ENCODE measurements around the gene CPM. TPM values are rescaled to one million over a fixed set of nuclear protein-coding genes. Genes with fewer than 3 reads are reported as not detected.

Gene CPM
- total and polyA plus RNA-seq, 4 donors = 14.2 to 65.0 (median 24.0) TPM

DNA sequence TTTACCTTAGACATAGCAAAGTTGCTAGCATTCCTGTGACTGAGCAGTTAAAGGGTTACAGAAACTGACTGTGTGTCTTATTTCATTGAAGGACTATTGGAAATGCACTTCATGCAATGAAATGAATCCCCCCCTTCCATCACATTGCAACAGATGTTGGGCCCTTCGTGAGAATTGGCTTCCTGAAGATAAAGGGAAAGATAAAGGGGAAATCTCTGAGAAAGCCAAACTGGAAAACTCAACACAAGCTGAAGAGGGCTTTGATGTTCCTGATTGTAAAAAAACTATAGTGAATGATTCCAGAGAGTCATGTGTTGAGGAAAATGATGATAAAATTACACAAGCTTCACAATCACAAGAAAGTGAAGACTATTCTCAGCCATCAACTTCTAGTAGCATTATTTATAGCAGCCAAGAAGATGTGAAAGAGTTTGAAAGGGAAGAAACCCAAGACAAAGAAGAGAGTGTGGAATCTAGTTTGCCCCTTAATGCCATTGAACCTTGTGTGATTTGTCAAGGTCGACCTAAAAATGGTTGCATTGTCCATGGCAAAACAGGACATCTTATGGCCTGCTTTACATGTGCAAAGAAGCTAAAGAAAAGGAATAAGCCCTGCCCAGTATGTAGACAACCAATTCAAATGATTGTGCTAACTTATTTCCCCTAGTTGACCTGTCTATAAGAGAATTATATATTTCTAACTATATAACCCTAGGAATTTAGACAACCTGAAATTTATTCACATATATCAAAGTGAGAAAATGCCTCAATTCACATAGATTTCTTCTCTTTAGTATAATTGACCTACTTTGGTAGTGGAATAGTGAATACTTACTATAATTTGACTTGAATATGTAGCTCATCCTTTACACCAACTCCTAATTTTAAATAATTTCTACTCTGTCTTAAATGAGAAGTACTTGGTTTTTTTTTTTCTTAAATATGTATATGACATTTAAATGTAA lies 93.5 kb downstream of the CPM start:
- Histone ChIP-seq H3K9me3 (ENCODE audit: control insufficient read depth in 4 of 4, low read length in 3 of 4) (no peaks in the 10 kb centered on the region), H3K27ac (ENCODE audit: low read depth in 1 of 2, low read length in 2 of 2) (no peak overlapping the region), H3K9ac (ENCODE audit: low read depth in 1 of 2, low read length in 2 of 2) (no peak overlapping the region), H3K36me3 (ENCODE audit: control insufficient read depth in 4 of 4, insufficient read depth in 3 of 4, low read depth in 1 of 4, low read length in 3 of 4) (peaks cover 5 to 43% (median 36%) of the 10 kb centered on the region in 4 donors), H3K4me1 (ENCODE audit: control insufficient read depth in 4 of 4, insufficient read depth in 4 of 4, low read length in 3 of 4) (peaks cover 3 to 11% (median 7%) of the 10 kb centered on the region in 4 donors), H3K27me3 (ENCODE audit: control insufficient read depth in 4 of 4, insufficient read depth in 4 of 4, low read length in 3 of 4) (no peaks in the 10 kb centered on the region), H3K4me3 (ENCODE audit: low read depth in 1 of 3, low read length in 3 of 3) (no peak overlapping the region)
- TF ChIP-seq, protein P1, sequence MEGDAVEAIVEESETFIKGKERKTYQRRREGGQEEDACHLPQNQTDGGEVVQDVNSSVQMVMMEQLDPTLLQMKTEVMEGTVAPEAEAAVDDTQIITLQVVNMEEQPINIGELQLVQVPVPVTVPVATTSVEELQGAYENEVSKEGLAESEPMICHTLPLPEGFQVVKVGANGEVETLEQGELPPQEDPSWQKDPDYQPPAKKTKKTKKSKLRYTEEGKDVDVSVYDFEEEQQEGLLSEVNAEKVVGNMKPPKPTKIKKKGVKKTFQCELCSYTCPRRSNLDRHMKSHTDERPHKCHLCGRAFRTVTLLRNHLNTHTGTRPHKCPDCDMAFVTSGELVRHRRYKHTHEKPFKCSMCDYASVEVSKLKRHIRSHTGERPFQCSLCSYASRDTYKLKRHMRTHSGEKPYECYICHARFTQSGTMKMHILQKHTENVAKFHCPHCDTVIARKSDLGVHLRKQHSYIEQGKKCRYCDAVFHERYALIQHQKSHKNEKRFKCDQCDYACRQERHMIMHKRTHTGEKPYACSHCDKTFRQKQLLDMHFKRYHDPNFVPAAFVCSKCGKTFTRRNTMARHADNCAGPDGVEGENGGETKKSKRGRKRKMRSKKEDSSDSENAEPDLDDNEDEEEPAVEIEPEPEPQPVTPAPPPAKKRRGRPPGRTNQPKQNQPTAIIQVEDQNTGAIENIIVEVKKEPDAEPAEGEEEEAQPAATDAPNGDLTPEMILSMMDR (IDR thresholded peaks at IDR 0.05; ENCODE audit: low read depth, low read length, missing input control) = no peak
- TF ChIP-seq GABPA (IDR thresholded peaks at IDR 0.05 in 1 of 2, conservative IDR thresholded peaks at IDR 0.05 in 1 of 2) (no peak), JUND (IDR thresholded peaks at IDR 0.05) (no peak), HNF4A (conservative IDR thresholded peaks at IDR 0.05) (no peak), RXRA (IDR thresholded peaks at IDR 0.05) (no peak), SP1 (IDR thresholded peaks at IDR 0.05) (no peak)
- 72% methylated on average over 2 of the region's 2 CpGs for WGBS
- no peak for DNase-seq (ENCODE audit: low spot score)

GRCh38 chr12:68838046-68838886 lies 94.7 kb downstream of the CPM start:
- H3K36me3 ChIP-seq (ENCODE audit: control insufficient read depth in 4 of 4, insufficient read depth in 3 of 4, low read depth in 1 of 4, low read length in 3 of 4) = peaks cover 9 to 45% (median 42%) of the 10 kb centered on the region in 4 donors
- no peaks in the 10 kb centered on the region for H3K9me3 ChIP-seq (ENCODE audit: control insufficient read depth in 4 of 4, low read length in 3 of 4)
- TF ChIP-seq HNF4G (IDR thresholded peaks at IDR 0.05) = no peak
- no peak for TF ChIP-seq GABPA (IDR thresholded peaks at IDR 0.05 in 1 of 2, conservative IDR thresholded peaks at IDR 0.05 in 1 of 2)
- no peak for TF ChIP-seq MAX (IDR thresholded peaks at IDR 0.05)
- TF ChIP-seq TAF1 (conservative IDR thresholded peaks at IDR 0.05) = no peak
- 91% methylated on average over 5 of the region's 5 CpGs for WGBS
- H3K27me3 ChIP-seq (ENCODE audit: control insufficient read depth in 4 of 4, insufficient read depth in 4 of 4, low read length in 3 of 4) = no peaks in the 10 kb centered on the region
- no peak overlapping the region for H3K27ac ChIP-seq (ENCODE audit: low read depth in 1 of 2, low read length in 2 of 2)
- H3K4me3 ChIP-seq (ENCODE audit: low read depth in 1 of 3, low read length in 3 of 3) = no peak overlapping the region
- H3K9ac ChIP-seq (ENCODE audit: low read depth in 1 of 2, low read length in 2 of 2) = no peak overlapping the region
- no peak for DNase-seq (ENCODE audit: low spot score)
- H3K4me1 ChIP-seq (ENCODE audit: control insufficient read depth in 4 of 4, insufficient read depth in 4 of 4, low read length in 3 of 4) = peaks cover 3 to 11% (median 7%) of the 10 kb centered on the region in 4 donors

- no peak overlapping the region for H3K9ac ChIP-seq (ENCODE audit: low read depth in 1 of 2, low read length in 2 of 2)
- 93% methylated on average over 1 of the region's 1 CpG for WGBS
- H3K27ac ChIP-seq (ENCODE audit: low read depth in 1 of 2, low read length in 2 of 2) = peak overlapping the region; percentile 7 to 12
- H3K4me3 ChIP-seq (ENCODE audit: low read depth in 1 of 3, low read length in 3 of 3) = no peak overlapping the region
- peaks cover 9 to 49% (median 41%) of the 10 kb centered on the region in 4 donors for H3K36me3 ChIP-seq (ENCODE audit: control insufficient read depth in 4 of 4, insufficient read depth in 3 of 4, low read depth in 1 of 4, low read length in 3 of 4)
- H3K4me1 ChIP-seq (ENCODE audit: control insufficient read depth in 4 of 4, insufficient read depth in 4 of 4, low read length in 3 of 4) = peaks cover 3 to 11% (median 7%) of the 10 kb centered on the region in 4 donors
- DNase-seq (ENCODE audit: low spot score) = no peak
- no peaks in the 10 kb centered on the region for H3K27me3 ChIP-seq (ENCODE audit: control insufficient read depth in 4 of 4, insufficient read depth in 4 of 4, low read length in 3 of 4)
- no peak for TF ChIP-seq JUND (IDR thresholded peaks at IDR 0.05)
- TF ChIP-seq RAD21 (IDR thresholded peaks at IDR 0.05) = no peak
- no peak for TF ChIP-seq EGR1 (IDR thresholded peaks at IDR 0.05; ENCODE audit: low read depth in 2 of 2)
- no peak for TF ChIP-seq TAF1 (conservative IDR thresholded peaks at IDR 0.05)
- TF ChIP-seq FOXA1 (IDR thresholded peaks at IDR 0.05) = no peak
- no peak for TF ChIP-seq NR2F2 (IDR thresholded peaks at IDR 0.05)
- TF ChIP-seq HNF4A (conservative IDR thresholded peaks at IDR 0.05) = no peak
- no peak for TF ChIP-seq GABPA (IDR thresholded peaks at IDR 0.05 in 1 of 2, conservative IDR thresholded peaks at IDR 0.05 in 1 of 2)
- no peak for TF ChIP-seq ZBTB33 (IDR thresholded peaks at IDR 0.05)
- TF ChIP-seq, protein P1 (IDR thresholded peaks at IDR 0.05; ENCODE audit: low read depth, low read length, missing input control) = no peak
- no peak for TF ChIP-seq FOXA2 (IDR thresholded peaks at IDR 0.05)
- TF ChIP-seq SP1 (IDR thresholded peaks at IDR 0.05) = no peak
- TF ChIP-seq, protein P2, sequence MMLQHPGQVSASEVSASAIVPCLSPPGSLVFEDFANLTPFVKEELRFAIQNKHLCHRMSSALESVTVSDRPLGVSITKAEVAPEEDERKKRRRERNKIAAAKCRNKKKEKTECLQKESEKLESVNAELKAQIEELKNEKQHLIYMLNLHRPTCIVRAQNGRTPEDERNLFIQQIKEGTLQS (IDR thresholded peaks at IDR 0.05) = no peak
- no peak for TF ChIP-seq MAX (IDR thresholded peaks at IDR 0.05)
- no peaks in the 10 kb centered on the region for H3K9me3 ChIP-seq (ENCODE audit: control insufficient read depth in 4 of 4, low read length in 3 of 4)
Observed at GRCh38 chr12:68837215-68837614, 95.8 kb downstream of the CPM start.
